Measurements from ENCODE around the gene SMIM13.

GRCh38 chr6:11050731-11051130 is 42.9 kb upstream of the SMIM13 start:
- no peak for TF ChIP-seq POLR2A (IDR thresholded peaks at IDR 0.05)
- TF ChIP-seq CTCF (IDR thresholded peaks at IDR 0.05 in 8 of 11, conservative IDR thresholded peaks at IDR 0.05 in 3 of 11) = no peak
- no peak for TF ChIP-seq POLR2AphosphoS5 (IDR thresholded peaks at IDR 0.05)
